CD4-positive, alpha-beta memory T cell (primary cell): Measurements from ENCODE around the gene RASA3. TPM values are rescaled to one million over a fixed set of nuclear protein-coding genes. Genes with fewer than 3 reads are reported as not detected.
A peak's percentile ranks its signal among the peaks of the same experiment; 100 is the strongest.

Experiments
- CTCF ChIA-PET: fragments of 350-600 bp; sonication (Branson Sonifier 250); formaldehyde crosslinking; loops from one replicate; lab custom pipeline; 2021; ENCODE audit warnings: inconsistent platforms; ENCODE audit not compliant: partially characterized antibody; lab: Charles Lee
- POLR2A ChIA-PET: fragments of 350-600 bp; sonication (Branson Sonifier 250); formaldehyde crosslinking; loops from one replicate; lab custom pipeline; 2021; ENCODE audit not compliant: partially characterized antibody; lab: Charles Lee
- DNase-seq, 5 donors: peaks; one replicate each; pipeline versions ENCODE4 v3.0.0 to v3.0.0-alpha.2; 2020 to 2022; ENCODE audit warnings: mixed read lengths in 1 of 5
- H3K27ac ChIP-seq: one replicate; pipeline ENCODE4 v1.7.0; 2013; ENCODE audit warnings: low read depth, low read length
- H3K27me3 ChIP-seq: 2 replicates; pipeline ENCODE4 v1.7.0; 2013; ENCODE audit warnings: mild to moderate bottlenecking, low read length, moderate library complexity; ENCODE audit not compliant: insufficient read depth
- H3K36me3 ChIP-seq: 2 replicates; pipeline ENCODE4 v1.7.0; 2013; ENCODE audit warnings: mild to moderate bottlenecking, low read length, moderate library complexity; ENCODE audit not compliant: insufficient read depth
- H3K4me1 ChIP-seq: 2 replicates; pipeline ENCODE4 v1.7.0; 2013; ENCODE audit warnings: mild to moderate bottlenecking, low read length, moderate library complexity; ENCODE audit not compliant: insufficient read depth
- H3K4me3 ChIP-seq, 2 donors: one replicate each; pipeline ENCODE4 v1.7.0; 2013; ENCODE audit warnings: low read length in 2 of 2, mild to moderate bottlenecking in 1 of 2
- H3K9me3 ChIP-seq, 2 donors: one replicate each; pipeline ENCODE4 v1.7.0; 2013; ENCODE audit warnings: low read length in 2 of 2, control low read depth in 1 of 2; ENCODE audit not compliant: control insufficient read depth in 1 of 2
- H3K27ac Mint-ChIP-seq, 7 donors: one replicate each; pipeline ENCODE4 v1.8.0; 2020 to 2021; ENCODE audit warnings: mixed read lengths in 7 of 7, mild to moderate bottlenecking in 6 of 7, inconsistent platforms in 3 of 7, moderate library complexity in 3 of 7
- H3K27me3 Mint-ChIP-seq, 2 donors: one replicate each; pipeline ENCODE4 v1.8.0; 2020 to 2021; ENCODE audit warnings: mixed read lengths in 2 of 2
- H3K36me3 Mint-ChIP-seq, 2 donors: one replicate each; pipeline ENCODE4 v1.8.0; 2020 to 2021; ENCODE audit warnings: mixed read lengths in 2 of 2, inconsistent platforms in 1 of 2, mild to moderate bottlenecking in 1 of 2
- H3K4me1 Mint-ChIP-seq, 4 donors: one replicate each; pipeline ENCODE4 v1.8.0; 2020 to 2021; ENCODE audit warnings: mixed read lengths in 4 of 4, mild to moderate bottlenecking in 1 of 4
- H3K4me3 Mint-ChIP-seq, 8 donors: one replicate each; pipeline ENCODE4 v1.8.0; 2020 to 2021; ENCODE audit warnings: mixed read lengths in 8 of 8, mild to moderate bottlenecking in 7 of 8, moderate library complexity in 6 of 8, inconsistent platforms in 3 of 8
- H3K9me3 Mint-ChIP-seq, 8 donors: one replicate each; pipeline ENCODE4 v1.8.0; 2020 to 2021; ENCODE audit warnings: mixed read lengths in 8 of 8, mild to moderate bottlenecking in 5 of 8, inconsistent platforms in 3 of 8, moderate library complexity in 1 of 8
- intact Hi-C: fragments of 100-400 bp; cut with micrococcal nuclease; formaldehyde crosslinking; loops from one replicate; pipeline ENCODE4 v1.15.1; 2023
- polyA plus RNA-seq, 2 donors: library from polyadenylated mRNA; unstranded; fragments of 300-500 nt; fragmentation: Illumina TruSeq; gene quantifications; one replicate each; pipeline ENCODE4 v1.2.3, GENCODE V29; 2021
- total RNA-seq, 2 experiments: library from RNA; stranded (reverse); gene quantifications; one replicate each; pipeline ENCODE4 v1.2.3, GENCODE V29; 2021

The RASA3 gene
- total and polyA plus RNA-seq, 4 experiments from 2014 or later, result 65.5 to 174 (median 156) TPM

- Histone ChIP-seq H3K9me3 (no peaks in the 10 kb centered on the region), H3K4me1 (peaks cover 60% of the 10 kb centered on the region), H3K4me3 (peak overlapping the region; percentile 47 to 57), H3K27me3 (no peaks in the 10 kb centered on the region), H3K36me3 (peaks cover 23% of the 10 kb centered on the region), H3K27ac (peak overlapping the region; percentile 37)
- H3K27me3 Mint-ChIP-seq, result no peaks in the 10 kb centered on the region
- ChIA-PET CTCF (interaction anchor here (1.3 kb wide), 1 partner anchor 46 kb away, joined by 3 read pairs; no protein-coding TSS in a partner anchor), POLR2A (interaction anchor here (0.7 to 4.9 kb wide), 15 partner anchors 8 to 225 kb away, joined by 3 to 42 read pairs (median 6); partner anchors contain the start of gene UPF3A)
- intact Hi-C loops, result loop anchor here (1.0 to 10.0 kb wide), 4 partner anchors 46 to 170 kb away; partner anchors contain the start of gene CDC16
- H3K4me3 Mint-ChIP-seq, result peak overlapping the region; percentile 77 to 93 (median 84)
- peaks cover 15 to 56% of the 10 kb centered on the region in 2 donors for H3K36me3 Mint-ChIP-seq
- H3K4me1 Mint-ChIP-seq, result peaks cover 27 to 77% (median 56%) of the 10 kb centered on the region in 4 donors
- H3K27ac Mint-ChIP-seq, result peak overlapping the region; percentile 70 to 96 (median 89)
- H3K9me3 Mint-ChIP-seq, result peaks cover 0 to 12% (median 0%) of the 10 kb centered on the region in 8 donors
- DNase-seq, result no peak
These were observed 67.8 kb downstream of the RASA3 start for GRCh38 chr13:114064450-114065140.

- Mint-ChIP-seq H3K4me3 (peak overlapping the region in 7 of 8 donors; percentile 77 to 93 (median 85)), H3K9me3 (peaks cover 0 to 12% (median 0%) of the 10 kb centered on the region in 8 donors), H3K27me3 (no peaks in the 10 kb centered on the region), H3K4me1 (peaks cover 27 to 80% (median 59%) of the 10 kb centered on the region in 4 donors), H3K27ac (peak overlapping the region; percentile 70 to 96 (median 89)), H3K36me3 (peaks cover 15 to 60% of the 10 kb centered on the region in 2 donors)
- intact Hi-C loops, result loop anchor here (2.0 to 10.0 kb wide), 3 partner anchors 59 to 171 kb away; partner anchors contain the start of gene CDC16
- H3K4me3 ChIP-seq, result no peak overlapping the region
- no peak for DNase-seq
- H3K27ac ChIP-seq, result no peak overlapping the region
- peaks cover 58% of the 10 kb centered on the region for H3K4me1 ChIP-seq
- ChIA-PET POLR2A (interaction anchor here (2.1 kb wide), 1 partner anchor 77 kb away, joined by 6 read pairs; no protein-coding TSS in a partner anchor), CTCF (no interaction called here)
- no peaks in the 10 kb centered on the region for H3K27me3 ChIP-seq
- peaks cover 31% of the 10 kb centered on the region for H3K36me3 ChIP-seq
- H3K9me3 ChIP-seq, result no peaks in the 10 kb centered on the region
These were observed 68.6 kb downstream of the RASA3 start for GRCh38 chr13:114063545-114064449.

GRCh38 chr13:114062754-114063153 is 69.7 kb downstream of the RASA3 start:
- POLR2A ChIA-PET, result no interaction called here
- no peaks in the 10 kb centered on the region for H3K9me3 ChIP-seq
- CTCF ChIA-PET, result no interaction called here
- H3K27ac ChIP-seq, result no peak overlapping the region
- peaks cover 15 to 58% of the 10 kb centered on the region in 2 donors for H3K36me3 Mint-ChIP-seq
- H3K4me1 ChIP-seq, result peaks cover 58% of the 10 kb centered on the region
- H3K27ac Mint-ChIP-seq, result peak overlapping the region in 1 of 7 donors; percentile 58
- peak overlapping the region in 1 of 8 donors; percentile 29 for H3K4me3 Mint-ChIP-seq
- no peaks in the 10 kb centered on the region for H3K27me3 ChIP-seq
- no peak overlapping the region for H3K4me3 ChIP-seq
- H3K9me3 Mint-ChIP-seq, result peaks cover 0 to 9% (median 0%) of the 10 kb centered on the region in 8 donors
- peaks cover 21 to 80% (median 54%) of the 10 kb centered on the region in 4 donors for H3K4me1 Mint-ChIP-seq
- no peak for DNase-seq
- intact Hi-C loops, result loop anchor here (10.0 kb wide), 1 partner anchor 58 kb away; no protein-coding TSS in a partner anchor
- H3K27me3 Mint-ChIP-seq, result no peaks in the 10 kb centered on the region
- peaks cover 41% of the 10 kb centered on the region for H3K36me3 ChIP-seq

- Histone ChIP-seq H3K27ac (no peak overlapping the region), H3K4me3 (no peak overlapping the region), H3K4me1 (peaks cover 58% of the 10 kb centered on the region), H3K9me3 (no peaks in the 10 kb centered on the region), H3K27me3 (no peaks in the 10 kb centered on the region), H3K36me3 (peaks cover 43% of the 10 kb centered on the region)
- Mint-ChIP-seq H3K36me3 (peaks cover 11 to 57% of the 10 kb centered on the region in 2 donors), H3K4me3 (peak overlapping the region in 2 of 8 donors; percentile 8 to 29), H3K4me1 (peaks cover 17 to 80% (median 51%) of the 10 kb centered on the region in 4 donors), H3K27me3 (no peaks in the 10 kb centered on the region), H3K9me3 (peaks cover 0 to 9% (median 0%) of the 10 kb centered on the region in 8 donors), H3K27ac (peak overlapping the region in 2 of 7 donors; percentile 35 to 58)
- ChIA-PET CTCF (no interaction called here), POLR2A (interaction anchor here (1.0 kb wide), 1 partner anchor 13 kb away, joined by 3 read pairs; no protein-coding TSS in a partner anchor)
- no peak for DNase-seq
- intact Hi-C loops, result loop anchor here (10.0 kb wide), 1 partner anchor 58 kb away; no protein-coding TSS in a partner anchor
These were observed 70.1 kb downstream of the RASA3 start for GRCh38 chr13:114062341-114062740.

- Histone ChIP-seq H3K27ac (no peak overlapping the region), H3K4me1 (peaks cover 55% of the 10 kb centered on the region), H3K9me3 (no peaks in the 10 kb centered on the region), H3K36me3 (peaks cover 48% of the 10 kb centered on the region), H3K27me3 (no peaks in the 10 kb centered on the region), H3K4me3 (no peak overlapping the region)
- Mint-ChIP-seq H3K9me3 (peaks cover 0 to 9% (median 0%) of the 10 kb centered on the region in 8 donors), H3K27me3 (no peaks in the 10 kb centered on the region), H3K4me1 (peaks cover 17 to 84% (median 48%) of the 10 kb centered on the region in 4 donors), H3K27ac (peak overlapping the region in 4 of 7 donors; percentile 21 to 51 (median 28)), H3K36me3 (peaks cover 10 to 59% of the 10 kb centered on the region in 2 donors), H3K4me3 (no peak overlapping the region)
- intact Hi-C loops, result loop anchor here (10.0 kb wide), 1 partner anchor 57 kb away; no protein-coding TSS in a partner anchor
- ChIA-PET POLR2A (interaction anchor here (1.0 kb wide), 1 partner anchor 12 kb away, joined by 3 read pairs; no protein-coding TSS in a partner anchor), CTCF (no interaction called here)
- no peak for DNase-seq
These were observed 70.7 kb downstream of the RASA3 start for GRCh38 chr13:114061744-114062143.

- intact Hi-C loops, result loop anchor here (10.0 kb wide), 1 partner anchor 56 kb away; no protein-coding TSS in a partner anchor
- Histone ChIP-seq H3K36me3 (peaks cover 55% of the 10 kb centered on the region), H3K27me3 (no peaks in the 10 kb centered on the region), H3K4me1 (peaks cover 48% of the 10 kb centered on the region), H3K27ac (no peak overlapping the region), H3K9me3 (no peaks in the 10 kb centered on the region), H3K4me3 (no peak overlapping the region)
- CTCF ChIA-PET, result no interaction called here
- no peaks in the 10 kb centered on the region for H3K27me3 Mint-ChIP-seq
- DNase-seq, result no peak
- H3K36me3 Mint-ChIP-seq, result peaks cover 13 to 63% of the 10 kb centered on the region in 2 donors
- H3K4me1 Mint-ChIP-seq, result peaks cover 15 to 81% (median 42%) of the 10 kb centered on the region in 4 donors
- peaks cover 0 to 10% (median 0%) of the 10 kb centered on the region in 8 donors for H3K9me3 Mint-ChIP-seq
- no peak overlapping the region for H3K4me3 Mint-ChIP-seq
- POLR2A ChIA-PET, result no interaction called here
- H3K27ac Mint-ChIP-seq, result no peak overlapping the region
These were observed 71.4 kb downstream of the RASA3 start for GRCh38 chr13:114061047-114061446.
